Neuron (in vitro differentiated cells): ENCODE measurements around the gene CAMK2G.
A peak's percentile ranks its signal among the peaks of the same experiment; 100 is the strongest.

Source experiments
- H2AFZ ChIP-seq: one replicate; pipeline ENCODE4 v1.6.1; 2013; ENCODE audit warnings: low read depth, mild to moderate bottlenecking, inconsistent platforms, low read length, moderate library complexity
- H3K27me3 ChIP-seq: one replicate; pipeline ENCODE4 v1.6.1; 2013; ENCODE audit warnings: low read length; ENCODE audit not compliant: insufficient read depth
- H3K36me3 ChIP-seq: one replicate; pipeline ENCODE4 v1.6.1; 2013; ENCODE audit warnings: low read length; ENCODE audit not compliant: insufficient read depth
- H3K4me1 ChIP-seq: one replicate; pipeline ENCODE4 v1.6.1; 2013; ENCODE audit warnings: low read length; ENCODE audit not compliant: insufficient read depth
- H3K4me3 ChIP-seq: 2 replicates; pipeline ENCODE4 v1.5.1; 2013; ENCODE audit warnings: mild to moderate bottlenecking, low read length, moderate library complexity
- H3K9me3 ChIP-seq: one replicate; pipeline ENCODE4 v1.6.1; 2013; ENCODE audit warnings: low read length

Gene CAMK2G

DNA sequence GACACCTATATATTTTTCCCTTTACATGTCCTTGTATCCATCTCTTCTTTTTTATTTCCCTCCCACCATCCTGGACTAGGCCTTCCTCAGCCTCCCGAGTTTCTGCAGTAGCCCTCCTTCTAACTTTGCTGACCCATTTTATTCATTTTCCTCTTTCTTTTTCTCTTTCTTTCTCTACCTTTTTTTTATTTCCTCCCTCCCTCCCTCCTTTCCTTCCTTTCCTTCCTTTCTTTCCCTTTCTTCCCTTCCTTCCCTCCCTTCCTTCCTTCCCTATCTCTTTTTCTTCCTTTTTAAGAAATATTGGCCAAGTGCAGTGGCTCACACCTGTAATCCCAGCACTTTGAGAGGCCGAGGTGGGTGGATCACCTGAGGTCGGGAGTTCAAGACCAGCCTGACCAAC lies 9.7 kb upstream of the CAMK2G start:
- no peaks in the 10 kb centered on the region for H3K36me3 ChIP-seq
- peaks cover 8% of the 10 kb centered on the region for H3K4me1 ChIP-seq
- H3K4me3 ChIP-seq = no peak overlapping the region
- no peak overlapping the region for H2AFZ ChIP-seq
- no peaks in the 10 kb centered on the region for H3K27me3 ChIP-seq
- no peaks in the 10 kb centered on the region for H3K9me3 ChIP-seq

DNA sequence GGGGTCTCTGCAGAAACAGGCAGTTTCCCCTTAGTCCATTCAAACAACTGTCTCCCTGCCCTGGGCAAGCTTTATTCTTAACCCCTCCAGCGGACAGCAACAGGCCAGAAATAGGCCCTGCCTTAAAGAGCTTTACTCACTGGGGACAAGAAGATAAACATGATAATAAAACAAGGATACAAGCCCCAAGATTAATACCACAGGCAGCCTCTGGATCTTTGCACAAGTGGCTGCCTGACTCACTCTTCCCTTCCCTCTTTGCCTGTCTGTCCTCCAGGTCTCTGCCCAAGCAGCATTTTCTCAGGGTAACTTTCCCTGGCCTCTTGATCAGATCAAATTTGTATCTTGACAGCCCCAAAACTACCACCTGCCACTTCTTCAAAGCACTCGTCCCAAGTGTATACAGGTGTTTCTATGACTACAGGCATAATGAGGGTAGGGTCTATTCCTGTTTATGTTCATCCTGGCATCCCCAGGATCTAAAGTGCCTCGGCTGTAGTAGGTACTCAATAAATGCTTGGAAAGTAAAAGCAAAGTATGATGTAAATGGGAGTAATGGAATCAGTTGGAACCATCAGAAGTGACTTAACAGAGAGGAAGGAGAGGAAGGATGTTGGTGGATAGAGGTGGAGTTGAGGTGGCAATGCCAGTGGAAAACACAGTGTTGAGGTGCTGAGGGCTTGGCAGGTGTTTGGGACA lies 7.0 kb upstream of the CAMK2G start:
- no peaks in the 10 kb centered on the region for H3K36me3 ChIP-seq
- H2AFZ ChIP-seq = no peak overlapping the region
- H3K4me3 ChIP-seq = no peak overlapping the region
- H3K27me3 ChIP-seq = no peaks in the 10 kb centered on the region
- no peaks in the 10 kb centered on the region for H3K9me3 ChIP-seq
- H3K4me1 ChIP-seq = no peaks in the 10 kb centered on the region

DNA sequence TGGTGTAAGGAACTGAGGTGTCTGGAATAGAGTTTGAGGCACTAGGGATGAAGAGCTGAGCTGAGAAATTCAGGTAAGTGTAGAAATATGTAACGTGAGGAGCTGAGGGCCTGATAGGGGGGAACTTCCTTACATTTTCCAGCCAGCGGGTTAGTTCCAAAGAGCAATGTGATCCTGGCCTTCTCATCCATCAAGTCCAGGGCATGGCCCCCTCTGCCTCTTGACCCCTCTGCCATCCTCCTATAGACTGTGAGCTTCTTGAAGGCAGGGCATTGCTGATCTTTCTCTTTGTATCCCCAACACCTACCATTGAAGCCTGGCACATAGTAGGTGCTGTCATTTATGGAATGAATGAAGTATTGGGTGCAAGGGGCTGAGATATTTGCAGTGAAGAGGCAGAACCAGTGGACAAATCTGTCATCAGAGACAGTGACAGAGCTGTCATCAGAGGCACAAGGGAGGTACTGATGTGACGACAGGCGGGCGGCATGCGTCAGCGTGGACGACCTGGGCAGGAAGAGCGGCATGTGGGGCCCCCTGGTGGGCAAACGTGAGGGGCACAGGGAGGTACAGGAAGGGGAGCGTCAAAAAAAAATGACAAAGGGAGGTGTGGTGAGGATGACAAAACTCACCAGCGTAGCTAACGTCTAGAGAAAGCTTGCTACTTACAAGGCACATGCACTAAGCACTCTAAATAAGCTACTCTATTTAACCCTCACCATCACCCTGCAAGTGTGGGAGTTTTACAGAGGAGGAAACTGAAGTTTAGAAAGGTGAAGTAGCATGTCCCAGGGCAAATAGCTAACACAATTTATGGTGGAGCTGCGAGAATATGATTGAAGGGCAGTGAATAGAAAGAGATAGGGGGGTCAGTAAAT lies 5.2 kb upstream of the CAMK2G start:
- Histone ChIP-seq H2AFZ (peak overlapping the region; percentile 17), H3K4me3 (no peak overlapping the region), H3K36me3 (no peaks in the 10 kb centered on the region), H3K4me1 (no peaks in the 10 kb centered on the region), H3K9me3 (no peaks in the 10 kb centered on the region), H3K27me3 (no peaks in the 10 kb centered on the region)

DNA sequence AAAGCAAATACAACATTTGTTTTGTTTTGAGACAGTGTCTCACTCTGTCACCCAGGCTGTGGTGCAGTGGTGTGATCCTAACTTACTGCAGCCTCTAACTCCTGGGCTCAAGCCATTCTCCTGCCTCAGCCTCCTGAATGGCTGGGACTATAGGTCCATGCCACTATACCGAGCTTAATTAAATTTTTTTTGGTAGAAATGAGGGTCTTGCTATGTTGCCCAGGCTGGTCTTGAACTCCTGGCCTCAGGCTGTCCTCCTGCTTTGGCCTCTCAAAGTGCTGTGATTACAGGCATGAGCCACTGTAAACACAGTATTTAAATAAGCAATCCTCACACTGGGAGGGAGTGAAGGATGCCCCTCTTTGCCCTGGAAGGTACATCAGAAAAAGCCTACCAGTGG lies 4.0 kb upstream of the CAMK2G start:
- no peaks in the 10 kb centered on the region for H3K9me3 ChIP-seq
- no peak overlapping the region for H3K4me3 ChIP-seq
- H3K27me3 ChIP-seq = no peaks in the 10 kb centered on the region
- peaks cover under 1% of the 10 kb centered on the region for H3K4me1 ChIP-seq
- H2AFZ ChIP-seq = no peak overlapping the region
- H3K36me3 ChIP-seq = no peaks in the 10 kb centered on the region

DNA sequence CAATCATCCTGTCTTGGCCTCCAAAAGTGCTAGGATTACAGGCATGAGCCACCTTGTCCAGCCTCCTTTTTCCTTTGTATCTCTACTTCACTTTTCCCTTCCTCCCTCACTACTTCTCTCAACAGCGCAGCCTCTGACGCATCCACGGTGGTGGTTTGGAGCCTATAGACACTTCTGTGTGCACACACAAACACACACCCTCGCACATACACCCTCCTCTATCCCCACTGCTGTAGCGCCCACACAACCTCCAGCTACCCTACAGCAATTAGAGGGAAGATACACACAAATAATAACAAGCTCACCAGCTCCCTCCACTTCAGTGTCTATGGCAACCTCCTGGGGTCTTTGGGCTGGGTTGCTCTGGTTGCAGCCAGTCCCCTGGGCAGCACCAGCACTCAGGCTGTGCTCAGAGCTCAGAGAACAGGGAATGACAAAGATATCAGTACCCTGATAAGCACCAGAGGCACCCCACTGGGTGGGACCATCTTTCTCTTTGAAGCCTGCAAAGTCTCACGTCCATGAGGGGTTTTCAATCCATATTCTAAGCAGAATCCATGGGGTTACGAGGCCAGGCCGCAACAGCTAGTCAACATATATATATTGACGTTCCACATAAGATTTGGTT lies 3.3 kb upstream of the CAMK2G start:
- H3K36me3 ChIP-seq = no peaks in the 10 kb centered on the region
- peaks cover 2% of the 10 kb centered on the region for H3K4me1 ChIP-seq
- no peaks in the 10 kb centered on the region for H3K9me3 ChIP-seq
- no peak overlapping the region for H2AFZ ChIP-seq
- no peak overlapping the region for H3K4me3 ChIP-seq
- H3K27me3 ChIP-seq = no peaks in the 10 kb centered on the region

DNA sequence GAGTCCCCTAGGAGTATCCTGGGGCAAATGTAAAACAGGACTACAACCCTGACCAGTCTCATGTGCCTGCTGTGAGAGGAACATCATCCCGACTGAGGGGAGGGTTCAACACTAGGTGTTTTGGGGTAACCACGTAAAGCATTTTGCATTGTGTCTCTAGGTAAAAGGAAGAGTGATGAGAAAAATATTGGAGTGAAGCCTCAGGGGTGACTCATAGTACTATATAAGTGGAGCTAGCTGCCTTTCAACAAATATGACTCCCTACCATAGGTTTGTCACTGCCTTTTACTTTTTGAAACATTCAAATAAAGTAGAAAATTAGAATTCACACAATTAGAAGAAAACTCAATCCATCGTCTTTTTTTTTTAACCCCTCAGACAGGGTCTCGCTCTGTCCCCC lies 2.6 kb upstream of the CAMK2G start:
- H2AFZ ChIP-seq = no peak overlapping the region
- H3K4me3 ChIP-seq = no peak overlapping the region
- H3K9me3 ChIP-seq = no peaks in the 10 kb centered on the region
- peaks cover 2% of the 10 kb centered on the region for H3K4me1 ChIP-seq
- H3K36me3 ChIP-seq = no peaks in the 10 kb centered on the region
- no peaks in the 10 kb centered on the region for H3K27me3 ChIP-seq

DNA sequence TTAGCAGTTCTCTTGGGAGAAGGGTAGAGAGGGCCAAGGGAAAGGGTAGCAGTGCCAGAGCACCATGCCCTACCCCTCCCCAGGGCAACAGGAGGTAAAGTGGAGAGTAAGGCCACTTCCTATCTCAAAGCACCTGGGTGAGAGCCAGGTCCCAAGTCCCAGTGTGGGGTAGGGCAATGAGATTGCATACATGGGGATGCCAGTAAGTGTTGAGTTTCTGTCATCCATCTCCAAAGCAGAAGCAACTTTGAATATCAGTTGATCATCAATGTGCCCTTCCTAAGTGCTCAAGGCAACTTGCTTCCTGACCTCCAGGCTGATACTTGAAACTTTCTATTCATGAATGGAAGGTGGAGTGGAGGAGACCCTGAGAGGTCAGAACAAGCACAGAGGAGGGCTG lies 2.2 kb upstream of the CAMK2G start:
- Histone ChIP-seq H2AFZ (no peak overlapping the region), H3K36me3 (no peaks in the 10 kb centered on the region), H3K9me3 (no peaks in the 10 kb centered on the region), H3K27me3 (no peaks in the 10 kb centered on the region), H3K4me1 (peaks cover 2% of the 10 kb centered on the region), H3K4me3 (no peak overlapping the region)

DNA sequence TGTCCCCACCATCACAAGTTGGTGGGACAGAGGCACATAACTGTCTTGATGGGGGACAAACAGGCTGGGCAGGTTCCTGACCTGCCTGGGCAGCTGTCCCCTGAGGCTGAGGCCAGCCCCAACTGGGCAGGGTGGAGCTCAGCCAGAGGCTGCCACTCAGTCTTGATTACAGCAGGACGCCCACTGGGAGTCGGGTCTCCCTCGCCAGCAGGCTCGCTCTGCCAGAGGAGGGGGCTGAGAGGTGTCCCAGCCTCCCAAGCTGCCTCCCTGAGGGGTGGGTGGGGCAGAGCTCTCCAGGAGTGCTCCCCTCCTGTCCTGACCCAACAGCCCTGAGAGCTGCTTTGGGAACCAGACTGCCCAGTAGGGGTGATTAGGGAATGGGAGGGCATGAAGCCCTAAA lies 1.8 kb upstream of the CAMK2G start:
- H3K27me3 ChIP-seq = no peaks in the 10 kb centered on the region
- H3K36me3 ChIP-seq = peaks cover 3% of the 10 kb centered on the region
- peaks cover 2% of the 10 kb centered on the region for H3K4me1 ChIP-seq
- H2AFZ ChIP-seq = no peak overlapping the region
- no peak overlapping the region for H3K4me3 ChIP-seq
- no peaks in the 10 kb centered on the region for H3K9me3 ChIP-seq

DNA sequence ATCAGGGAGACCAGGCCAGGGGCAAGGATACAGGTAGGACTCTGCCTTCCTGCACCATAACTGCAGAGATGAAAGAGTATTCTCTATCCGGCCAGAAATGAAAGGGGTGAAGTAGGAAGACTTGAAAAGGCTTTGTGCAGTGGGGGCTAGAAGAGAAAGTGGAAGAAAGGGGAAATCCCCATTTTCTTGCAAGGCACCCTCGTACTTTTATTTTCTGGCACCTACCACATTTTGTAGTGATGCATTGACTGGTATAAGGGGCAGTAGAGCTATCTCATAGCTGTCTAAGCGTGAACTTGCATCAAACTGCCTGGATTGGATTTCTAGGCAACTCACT lies 752 bp upstream of the CAMK2G start:
- H3K9me3 ChIP-seq = no peaks in the 10 kb centered on the region
- H3K36me3 ChIP-seq = peaks cover 5% of the 10 kb centered on the region
- peak overlapping the region; percentile 58 for H3K4me3 ChIP-seq
- peak overlapping the region; percentile 82 for H2AFZ ChIP-seq
- peaks cover 2% of the 10 kb centered on the region for H3K4me1 ChIP-seq
- no peaks in the 10 kb centered on the region for H3K27me3 ChIP-seq

DNA sequence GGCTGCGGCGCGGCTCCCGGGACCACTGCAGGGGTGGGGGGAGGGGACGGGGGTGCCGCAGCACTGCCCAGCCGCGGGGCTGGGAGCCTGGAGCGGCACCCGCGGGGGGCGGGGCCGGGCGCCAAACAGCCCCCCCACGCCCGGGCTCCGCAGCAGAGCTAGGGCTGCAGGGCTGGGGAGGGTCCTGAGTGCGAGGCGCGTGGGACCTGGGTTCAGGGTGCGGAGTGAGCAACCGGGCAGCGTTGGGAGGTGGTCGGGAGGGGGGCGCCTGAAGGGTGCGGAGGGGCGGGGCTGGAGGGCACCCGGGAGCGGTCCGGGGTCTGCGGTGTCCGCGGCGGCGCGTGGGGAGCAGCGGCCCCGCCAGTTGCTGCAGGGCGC lies 528 bp downstream of the CAMK2G start:
- Histone ChIP-seq H2AFZ (no peak overlapping the region), H3K27me3 (no peaks in the 10 kb centered on the region), H3K4me1 (peaks cover 2% of the 10 kb centered on the region), H3K36me3 (peaks cover 5% of the 10 kb centered on the region), H3K9me3 (no peaks in the 10 kb centered on the region), H3K4me3 (peak overlapping the region; percentile 81)

DNA sequence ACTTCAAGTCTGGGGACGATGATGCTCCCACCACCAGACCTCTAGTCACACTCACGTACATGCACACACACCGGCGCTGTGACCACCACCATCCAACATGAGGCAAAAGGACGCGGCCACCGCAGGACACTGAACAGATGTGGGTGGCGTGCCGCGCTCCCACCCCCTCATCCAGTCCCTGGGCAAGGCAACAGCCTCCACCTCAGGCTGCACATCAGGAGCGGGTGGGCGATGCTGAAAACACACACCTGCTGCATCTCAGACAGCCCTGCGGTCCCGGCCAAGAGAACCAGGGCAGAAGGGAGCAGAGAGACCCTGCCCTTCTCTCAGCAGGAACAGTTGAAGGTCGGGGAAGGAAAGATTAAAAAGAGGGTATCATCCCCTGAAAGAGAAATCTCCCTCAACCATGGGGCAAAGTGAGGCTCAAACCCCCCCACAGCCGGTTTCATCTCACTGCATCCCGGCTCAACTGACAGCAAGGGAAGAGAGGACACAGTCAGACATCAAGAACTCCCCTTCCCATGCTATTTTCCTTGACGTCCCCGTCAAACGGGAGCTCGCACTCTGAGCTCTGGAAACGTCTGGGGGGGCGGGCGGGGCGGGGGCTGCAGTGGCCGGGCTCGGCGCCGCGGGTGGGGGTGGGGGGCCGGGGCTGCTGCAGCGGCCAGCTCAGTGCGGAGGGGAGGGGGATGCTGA lies 1.1 kb downstream of the CAMK2G start:
- Histone ChIP-seq H3K9me3 (no peaks in the 10 kb centered on the region), H3K4me1 (peaks cover 2% of the 10 kb centered on the region), H2AFZ (no peak overlapping the region), H3K4me3 (peak overlapping the region; percentile 31), H3K27me3 (no peaks in the 10 kb centered on the region), H3K36me3 (peaks cover 5% of the 10 kb centered on the region)

DNA sequence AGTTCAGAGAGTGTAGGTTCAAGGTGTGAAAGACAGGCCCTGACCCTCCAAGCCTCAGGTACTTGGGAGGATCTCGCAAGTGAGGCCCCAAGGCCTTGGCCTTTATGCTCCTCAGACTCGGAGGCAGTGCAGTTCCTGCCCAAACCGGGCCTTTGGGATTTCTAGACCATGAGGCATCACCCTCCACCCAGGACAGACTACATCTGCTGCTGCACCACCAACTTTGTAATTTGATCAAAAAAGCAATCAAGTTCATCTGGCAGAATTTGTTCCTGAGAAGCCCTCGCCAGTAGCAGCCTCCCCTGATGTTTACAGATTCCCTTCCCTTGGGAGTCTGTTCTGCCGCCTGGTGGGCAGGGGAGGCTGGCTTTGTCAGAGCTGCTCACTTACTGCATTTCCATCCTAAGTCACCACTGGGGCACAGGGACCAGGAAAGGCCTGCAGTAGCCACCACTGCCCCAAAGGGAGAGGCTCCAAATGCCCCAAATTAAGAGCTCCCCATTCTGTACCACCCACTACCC lies 2.1 kb downstream of the CAMK2G start:
- Histone ChIP-seq H2AFZ (no peak overlapping the region), H3K4me1 (peaks cover 2% of the 10 kb centered on the region), H3K27me3 (no peaks in the 10 kb centered on the region), H3K4me3 (no peak overlapping the region), H3K36me3 (peaks cover 5% of the 10 kb centered on the region), H3K9me3 (no peaks in the 10 kb centered on the region)
